Peyer's patch (tissue), 4 donors: ENCODE data around the gene CFAP97D1. TPM values are rescaled to one million over a fixed set of nuclear protein-coding genes. Genes with fewer than 3 reads are reported as not detected.

Experiments
- DNase-seq, 3 donors: peaks; one replicate each; pipeline ENCODE4 v3.0.0-alpha.2; 2017 to 2019
- H3K27ac ChIP-seq, 4 donors: fragments of 200-600 bp; sonication (generic); one replicate each; pipeline ENCODE4 v1.5.1; 2016 to 2019
- H3K27me3 ChIP-seq, 2 donors: fragments of 200-600 bp; sonication (generic); one replicate each; pipeline ENCODE4 v1.5.1; 2019
- H3K36me3 ChIP-seq, 3 donors: fragments of 200-600 bp; sonication (generic); one replicate each; pipeline ENCODE4 v1.5.1; 2016 to 2019
- H3K4me1 ChIP-seq, 4 donors: fragments of 200-600 bp; sonication (generic); one replicate each; pipeline ENCODE4 v1.5.1; 2016 to 2019
- H3K4me3 ChIP-seq, 4 donors: fragments of 200-600 bp; sonication (generic); 1 replicate in 3 of 4; 2 replicates in 1 of 4; pipeline ENCODE4 v1.5.1; 2016 to 2019; ENCODE audit warnings: mild to moderate bottlenecking in 1 of 4
- H3K9me3 ChIP-seq, 4 donors: fragments of 200-600 bp; sonication (generic); one replicate each; pipeline ENCODE4 v1.5.1; 2016 to 2019; ENCODE audit warnings: mild to moderate bottlenecking in 1 of 4
- CTCF ChIP-seq, 6 experiments: fragments of 450-650 bp in 4 of 6; fragments of 200-600 bp in 2 of 6; sonication (generic) in 1 of 6; IDR thresholded peaks; one replicate each; pipeline ENCODE4 v1.5.1; 2017 to 2019; ENCODE audit warnings: antibody characterized with exemption in 6 of 6, mild to moderate bottlenecking in 3 of 6, moderate library complexity in 1 of 6
- POLR2A ChIP-seq, 2 donors: fragments of 450-650 bp; IDR thresholded peaks; one replicate each; pipeline ENCODE4 v1.5.1; 2017; ENCODE audit warnings: antibody characterized with exemption in 2 of 2, mild to moderate bottlenecking in 2 of 2, moderate library complexity in 2 of 2
- total RNA-seq, 4 donors: library from RNA; depleted of rRNA; stranded (reverse); fragments of >200 nt; gene quantifications; one replicate each; pipeline ENCODE4 v1.1.0, GENCODE V29; 2016

CFAP97D1 gene
- total RNA-seq, 4 donors from 2014 or later = not detected

GRCh38 chr17:43800736-43801135, 20.5 kb downstream of the CFAP97D1 start:
- TF ChIP-seq CTCF (IDR thresholded peaks at IDR 0.05) (no peak), POLR2A (IDR thresholded peaks at IDR 0.05) (no peak)
- H3K36me3 ChIP-seq = no peaks in the 10 kb centered on the region
- no peak for DNase-seq
- no peaks in the 10 kb centered on the region for H3K4me1 ChIP-seq
- H3K27me3 ChIP-seq = no peaks in the 10 kb centered on the region
- no peak overlapping the region for H3K4me3 ChIP-seq
- H3K9me3 ChIP-seq = no peaks in the 10 kb centered on the region
- H3K27ac ChIP-seq = no peak overlapping the region

GRCh38 chr17:43801844-43802243, 21.6 kb downstream of the CFAP97D1 start:
- TF ChIP-seq POLR2A (IDR thresholded peaks at IDR 0.05) = no peak
- TF ChIP-seq CTCF (IDR thresholded peaks at IDR 0.05) = no peak
- Histone ChIP-seq H3K9me3 (no peaks in the 10 kb centered on the region), H3K4me1 (no peaks in the 10 kb centered on the region), H3K36me3 (no peaks in the 10 kb centered on the region), H3K27ac (no peak overlapping the region), H3K4me3 (no peak overlapping the region), H3K27me3 (no peaks in the 10 kb centered on the region)
- DNase-seq = no peak

DNA sequence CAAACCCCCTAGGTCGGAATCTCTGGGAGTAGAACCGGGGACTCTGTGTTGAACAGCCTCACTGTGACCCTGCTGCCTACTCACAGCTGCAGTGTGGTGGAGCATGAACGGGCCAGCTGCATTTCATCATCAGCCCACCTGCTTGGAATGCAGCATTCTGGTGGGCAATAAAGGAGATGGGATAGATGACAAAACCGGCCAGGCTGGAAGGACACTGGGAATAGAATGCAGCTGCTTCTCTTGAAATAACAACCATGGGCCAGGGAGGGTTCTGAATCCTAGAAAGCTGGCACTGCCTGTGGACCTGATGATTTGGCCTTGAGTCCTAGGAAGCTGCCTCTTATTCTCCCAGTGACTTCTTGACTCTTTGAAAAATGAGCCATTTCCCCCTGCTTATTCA, 23.5 kb downstream of the CFAP97D1 start:
- Histone ChIP-seq H3K27ac (no peak overlapping the region), H3K4me3 (no peak overlapping the region), H3K9me3 (no peaks in the 10 kb centered on the region), H3K4me1 (no peaks in the 10 kb centered on the region), H3K36me3 (no peaks in the 10 kb centered on the region), H3K27me3 (no peaks in the 10 kb centered on the region)
- DNase-seq = no peak
- no peak for TF ChIP-seq POLR2A (IDR thresholded peaks at IDR 0.05)
- no peak for TF ChIP-seq CTCF (IDR thresholded peaks at IDR 0.05)

DNA sequence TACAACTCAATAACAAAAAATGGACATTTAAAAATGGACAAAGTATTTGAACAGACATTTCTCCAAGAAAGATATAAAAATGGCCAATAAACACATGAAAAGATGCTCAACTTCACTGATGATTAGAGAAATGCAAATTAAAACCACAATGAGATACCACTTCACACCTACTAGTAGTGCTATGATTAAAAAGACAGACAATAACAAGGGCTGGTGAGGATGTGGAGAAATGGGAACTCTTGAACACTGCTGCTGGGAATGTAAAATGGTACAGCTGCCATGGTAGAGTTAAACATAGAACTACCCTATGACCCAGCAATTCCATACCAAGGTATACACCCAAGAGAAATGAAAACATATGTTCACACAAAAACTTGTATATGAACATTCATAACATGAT, 24.9 kb downstream of the CFAP97D1 start:
- DNase-seq = no peak
- no peaks in the 10 kb centered on the region for H3K9me3 ChIP-seq
- H3K4me3 ChIP-seq = no peak overlapping the region
- H3K4me1 ChIP-seq = no peaks in the 10 kb centered on the region
- H3K36me3 ChIP-seq = no peaks in the 10 kb centered on the region
- no peaks in the 10 kb centered on the region for H3K27me3 ChIP-seq
- no peak overlapping the region for H3K27ac ChIP-seq
- TF ChIP-seq CTCF (IDR thresholded peaks at IDR 0.05) = no peak
- TF ChIP-seq POLR2A (IDR thresholded peaks at IDR 0.05) = no peak

DNA sequence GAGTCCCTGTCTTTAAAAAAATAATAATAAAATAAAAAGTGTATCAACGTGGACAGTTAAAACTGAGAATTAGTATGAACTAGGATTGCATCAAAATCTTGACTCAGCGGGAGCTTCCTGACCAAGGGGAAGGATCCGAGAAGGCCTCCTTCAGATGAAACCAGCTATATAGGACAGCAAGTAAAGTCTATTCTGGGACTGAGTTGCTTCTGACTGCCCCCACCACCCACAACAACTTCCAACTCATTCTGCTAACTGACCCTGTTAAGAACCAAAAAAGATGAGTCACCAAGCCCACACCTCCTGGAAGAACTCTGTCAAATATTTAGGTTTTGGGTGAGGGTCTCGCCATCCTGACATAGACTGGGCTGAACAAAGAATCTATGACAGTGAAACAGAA, 27.8 kb downstream of the CFAP97D1 start:
- H3K4me3 ChIP-seq = no peak overlapping the region
- no peak overlapping the region for H3K27ac ChIP-seq
- H3K27me3 ChIP-seq = no peaks in the 10 kb centered on the region
- DNase-seq = no peak
- no peaks in the 10 kb centered on the region for H3K4me1 ChIP-seq
- TF ChIP-seq CTCF (IDR thresholded peaks at IDR 0.05) (no peak), POLR2A (IDR thresholded peaks at IDR 0.05) (no peak)
- H3K9me3 ChIP-seq = no peaks in the 10 kb centered on the region
- no peaks in the 10 kb centered on the region for H3K36me3 ChIP-seq

GRCh38 chr17:43809121-43809520, 28.9 kb downstream of the CFAP97D1 start:
- H3K27ac ChIP-seq = no peak overlapping the region
- H3K4me1 ChIP-seq = no peaks in the 10 kb centered on the region
- no peaks in the 10 kb centered on the region for H3K36me3 ChIP-seq
- TF ChIP-seq CTCF (IDR thresholded peaks at IDR 0.05) (no peak), POLR2A (IDR thresholded peaks at IDR 0.05) (no peak)
- no peak for DNase-seq
- H3K27me3 ChIP-seq = no peaks in the 10 kb centered on the region
- no peaks in the 10 kb centered on the region for H3K9me3 ChIP-seq
- H3K4me3 ChIP-seq = no peak overlapping the region
